Upper lobe of right lung (tissue), 1 donor: ENCODE measurements around the gene SIDT1. TPM values are rescaled to one million over a fixed set of nuclear protein-coding genes. Genes with fewer than 3 reads are reported as not detected.

Experiments
- ATAC-seq: fragments of 200-7000 bp; cut with Tn5 transposase; one replicate; pipeline ENCODE4 v1.9.1; 2020; ENCODE audit warnings: mild to moderate bottlenecking, moderate library complexity
- DNase-seq: peaks from one replicate; pipeline ENCODE4 v3.0.0-alpha.2; 2020
- H3K27ac ChIP-seq: fragments of 200-600 bp; one replicate; pipeline ENCODE4 v1.8.0; 2022
- H3K27me3 ChIP-seq: fragments of 200-600 bp; one replicate; pipeline ENCODE4 v1.8.0; 2022; ENCODE audit warnings: mild to moderate bottlenecking
- H3K36me3 ChIP-seq: fragments of 200-600 bp; one replicate; pipeline ENCODE4 v1.8.0; 2022
- H3K4me1 ChIP-seq: fragments of 200-600 bp; one replicate; pipeline ENCODE4 v1.8.0; 2022
- H3K4me3 ChIP-seq: fragments of 200-600 bp; one replicate; pipeline ENCODE4 v1.8.0; 2022; ENCODE audit warnings: mild to moderate bottlenecking
- H3K9me3 ChIP-seq: fragments of 200-600 bp; one replicate; pipeline ENCODE4 v1.8.0; 2022
- intact Hi-C: fragments of 100-400 bp; cut with DNase I; formaldehyde crosslinking; loops from one replicate; pipeline ENCODE4 v1.11.0; 2022
- total RNA-seq: library from RNA; stranded (reverse); fragmentation: NEBNext Ultra II Directional; extraction: Animal tissue kit (Norgen Biotek cat#: 25700); gene quantifications from one replicate; pipeline ENCODE4 v1.2.1, GENCODE V29; 2021
- TF ChIP-seq, protein P1 (sequence below): fragments of 200-600 bp; IDR thresholded peaks from one replicate; pipeline ENCODE4 v1.8.0; 2022; ENCODE audit warnings: antibody characterized with exemption
- donor health status: DM: no; HTN: yes; CAD: no; lungs with severe emphysema.

Gene SIDT1
- total RNA-seq, 1 donor from 2014 or later: 3.5 TPM

- TF ChIP-seq, protein P1, sequence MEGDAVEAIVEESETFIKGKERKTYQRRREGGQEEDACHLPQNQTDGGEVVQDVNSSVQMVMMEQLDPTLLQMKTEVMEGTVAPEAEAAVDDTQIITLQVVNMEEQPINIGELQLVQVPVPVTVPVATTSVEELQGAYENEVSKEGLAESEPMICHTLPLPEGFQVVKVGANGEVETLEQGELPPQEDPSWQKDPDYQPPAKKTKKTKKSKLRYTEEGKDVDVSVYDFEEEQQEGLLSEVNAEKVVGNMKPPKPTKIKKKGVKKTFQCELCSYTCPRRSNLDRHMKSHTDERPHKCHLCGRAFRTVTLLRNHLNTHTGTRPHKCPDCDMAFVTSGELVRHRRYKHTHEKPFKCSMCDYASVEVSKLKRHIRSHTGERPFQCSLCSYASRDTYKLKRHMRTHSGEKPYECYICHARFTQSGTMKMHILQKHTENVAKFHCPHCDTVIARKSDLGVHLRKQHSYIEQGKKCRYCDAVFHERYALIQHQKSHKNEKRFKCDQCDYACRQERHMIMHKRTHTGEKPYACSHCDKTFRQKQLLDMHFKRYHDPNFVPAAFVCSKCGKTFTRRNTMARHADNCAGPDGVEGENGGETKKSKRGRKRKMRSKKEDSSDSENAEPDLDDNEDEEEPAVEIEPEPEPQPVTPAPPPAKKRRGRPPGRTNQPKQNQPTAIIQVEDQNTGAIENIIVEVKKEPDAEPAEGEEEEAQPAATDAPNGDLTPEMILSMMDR: no peak
- H3K4me1 ChIP-seq: peaks cover 6% of the 10 kb centered on the region
- no peak overlapping the region for H3K27ac ChIP-seq
- H3K27me3 ChIP-seq: no peaks in the 10 kb centered on the region
- intact Hi-C loops: loop anchor here (10.0 kb wide), 1 partner anchor 59 kb away; no protein-coding TSS in a partner anchor
- H3K36me3 ChIP-seq: no peaks in the 10 kb centered on the region
- no peaks in the 10 kb centered on the region for H3K9me3 ChIP-seq
- peak overlapping the region; percentile 98 for H3K4me3 ChIP-seq
- ATAC-seq (no peak), DNase-seq (no peak)
Measured at GRCh38 chr3:113516115-113516505, 16.2 kb upstream of the SIDT1 start.

GRCh38 chr3:113521981-113522380, 10.4 kb upstream of the SIDT1 start:
- Histone ChIP-seq H3K4me1 (no peaks in the 10 kb centered on the region), H3K27me3 (no peaks in the 10 kb centered on the region), H3K27ac (no peak overlapping the region), H3K36me3 (no peaks in the 10 kb centered on the region), H3K9me3 (no peaks in the 10 kb centered on the region), H3K4me3 (no peak overlapping the region)
- no peak for ATAC-seq
- intact Hi-C loops: no loop called here
- TF ChIP-seq, protein P1: no peak
- DNase-seq: no peak

GRCh38 chr3:113523241-113523640, 9.1 kb upstream of the SIDT1 start:
- Histone ChIP-seq H3K27ac (no peak overlapping the region), H3K4me1 (no peaks in the 10 kb centered on the region), H3K36me3 (no peaks in the 10 kb centered on the region), H3K27me3 (no peaks in the 10 kb centered on the region), H3K9me3 (no peaks in the 10 kb centered on the region), H3K4me3 (no peak overlapping the region)
- intact Hi-C loops: no loop called here
- TF ChIP-seq, protein P1: no peak
- DNase-seq: no peak
- no peak for ATAC-seq

DNA sequence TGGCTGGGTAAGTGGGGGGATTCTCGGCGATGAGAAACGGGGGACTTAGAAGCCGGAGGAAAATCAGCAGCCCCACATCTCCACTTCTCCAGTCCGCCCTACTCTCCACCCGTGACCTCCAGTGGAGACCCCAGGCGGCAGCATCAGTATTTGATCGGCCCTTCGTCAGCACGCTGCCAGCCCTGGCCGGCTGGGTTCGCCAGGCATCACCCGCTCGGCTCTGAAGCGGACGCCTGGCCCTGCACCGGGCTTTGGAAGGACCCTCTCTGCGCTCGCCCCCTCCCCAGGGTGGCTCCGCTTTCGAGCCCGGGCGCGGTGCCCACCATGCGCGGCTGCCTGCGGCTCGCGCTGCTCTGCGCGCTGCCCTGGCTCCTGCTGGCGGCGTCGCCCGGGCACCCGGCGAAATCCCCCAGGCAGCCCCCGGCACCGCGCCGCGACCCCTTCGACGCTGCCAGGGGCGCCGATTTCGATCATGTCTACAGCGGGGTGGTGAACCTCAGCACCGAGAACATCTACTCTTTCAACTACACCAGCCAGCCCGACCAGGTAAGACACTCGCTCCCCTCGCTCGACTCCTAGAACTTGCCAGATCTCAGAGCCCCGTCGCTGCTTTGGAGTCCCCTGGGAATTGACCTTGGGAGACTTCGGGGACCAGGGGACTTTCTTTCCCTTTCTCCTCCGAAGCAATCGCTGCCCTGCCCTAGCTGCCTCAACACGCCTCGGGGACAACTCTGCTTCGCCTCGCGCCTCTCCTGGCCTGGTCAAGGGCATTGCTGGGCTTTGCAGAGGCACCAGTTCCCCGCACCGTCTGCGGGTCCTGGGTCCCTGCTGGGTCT, 561 bp downstream of the SIDT1 start:
- intact Hi-C loops: no loop called here
- DNase-seq: no peak
- Histone ChIP-seq H3K27me3 (peaks cover 19% of the 10 kb centered on the region), H3K4me3 (peak overlapping the region; percentile 63), H3K9me3 (no peaks in the 10 kb centered on the region), H3K36me3 (no peaks in the 10 kb centered on the region), H3K4me1 (peaks cover 7% of the 10 kb centered on the region), H3K27ac (peak overlapping the region; percentile 67)
- ATAC-seq: peak; percentile 70
- TF ChIP-seq, protein P1: no peak

DNA sequence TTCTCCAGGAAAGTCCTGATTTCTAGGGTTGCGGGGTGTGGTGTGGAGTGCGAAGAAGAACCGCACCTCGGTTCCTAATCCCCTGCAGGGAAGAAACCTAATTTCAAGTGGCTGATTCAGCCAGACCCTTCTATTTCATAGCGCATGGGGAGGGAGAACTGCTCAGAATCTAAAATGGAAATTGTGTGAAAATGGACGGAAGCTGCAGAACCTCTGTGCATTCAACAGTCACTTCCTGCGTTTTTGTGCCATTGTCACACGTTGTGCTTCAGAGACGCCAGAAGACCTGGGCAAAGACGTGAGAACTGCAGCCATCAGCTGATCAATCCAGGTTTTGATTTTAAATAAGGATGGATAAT, 1.2 kb downstream of the SIDT1 start:
- intact Hi-C loops: no loop called here
- Histone ChIP-seq H3K27ac (peak overlapping the region; percentile 67), H3K4me3 (peak overlapping the region; percentile 63), H3K9me3 (no peaks in the 10 kb centered on the region), H3K4me1 (peaks cover 7% of the 10 kb centered on the region), H3K36me3 (no peaks in the 10 kb centered on the region), H3K27me3 (peaks cover 19% of the 10 kb centered on the region)
- ATAC-seq (peak; percentile 3), DNase-seq (no peak)
- TF ChIP-seq, protein P1: no peak
